VCaP (cell line): Measurements from ENCODE around the gene ATXN1.
A peak's percentile ranks its signal among the peaks of the same experiment; 100 is the strongest.

Source experiments
- H3K27ac ChIP-seq: fragments of 450-650 bp; 2 replicates; pipeline ENCODE4 v1.5.1; 2017
- CTCF ChIP-seq: fragments of 450-650 bp; conservative IDR thresholded peaks from 2 replicates; pipeline ENCODE4 v1.5.1; 2017; ENCODE audit warnings: mild to moderate bottlenecking, moderate library complexity

Gene ATXN1

GRCh38 chr6:16739329-16739801, 21.9 kb downstream of the ATXN1 start:
- no peak for TF ChIP-seq CTCF
- no peak overlapping the region for H3K27ac ChIP-seq

GRCh38 chr6:16737925-16738324, 23.3 kb downstream of the ATXN1 start:
- no peak for TF ChIP-seq CTCF
- peak overlapping the region; percentile 55 for H3K27ac ChIP-seq

DNA sequence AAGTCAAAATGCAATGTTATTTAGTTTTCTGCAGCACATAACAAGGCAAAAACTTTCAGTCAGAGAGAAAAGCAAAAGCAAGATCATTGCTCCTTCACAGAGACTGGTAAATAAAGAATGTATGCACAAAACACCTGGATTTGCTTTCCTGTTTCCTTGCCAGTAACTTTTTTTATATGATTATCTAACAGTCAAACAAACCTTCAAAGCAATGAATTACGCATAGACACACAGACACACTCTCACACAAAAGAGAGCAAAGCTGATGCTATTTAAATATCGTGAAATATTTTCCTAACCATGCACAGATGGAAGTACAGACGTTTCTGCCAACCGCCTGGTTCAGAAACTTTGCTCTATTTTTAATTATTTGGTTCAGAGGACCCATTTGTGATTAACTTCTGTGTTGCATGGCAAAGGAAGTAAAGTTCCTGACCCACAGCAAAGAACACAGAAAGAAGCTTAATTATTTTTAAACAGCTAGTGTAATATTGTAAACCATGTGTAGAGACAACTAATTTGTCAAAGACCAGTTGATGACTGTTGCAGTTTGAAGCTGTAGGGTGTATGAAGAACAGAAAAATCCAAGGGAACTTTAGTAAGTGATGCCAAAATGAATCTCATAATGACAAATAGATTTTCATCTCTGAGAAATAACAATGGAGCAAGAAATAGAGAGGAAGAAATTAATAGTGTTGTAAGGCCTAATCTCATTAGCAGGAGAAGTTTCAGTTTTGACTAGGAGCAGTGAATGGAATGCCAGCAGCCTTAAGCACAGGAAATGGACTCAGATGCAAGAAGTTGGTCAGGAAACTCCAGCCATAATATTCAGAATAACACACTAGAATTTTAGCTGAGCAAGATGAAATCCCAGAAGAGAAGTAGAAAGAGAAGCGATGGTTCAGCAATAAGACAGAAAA, 24.1 kb downstream of the ATXN1 start:
- no peak for TF ChIP-seq CTCF
- peak overlapping the region; percentile 55 for H3K27ac ChIP-seq

DNA sequence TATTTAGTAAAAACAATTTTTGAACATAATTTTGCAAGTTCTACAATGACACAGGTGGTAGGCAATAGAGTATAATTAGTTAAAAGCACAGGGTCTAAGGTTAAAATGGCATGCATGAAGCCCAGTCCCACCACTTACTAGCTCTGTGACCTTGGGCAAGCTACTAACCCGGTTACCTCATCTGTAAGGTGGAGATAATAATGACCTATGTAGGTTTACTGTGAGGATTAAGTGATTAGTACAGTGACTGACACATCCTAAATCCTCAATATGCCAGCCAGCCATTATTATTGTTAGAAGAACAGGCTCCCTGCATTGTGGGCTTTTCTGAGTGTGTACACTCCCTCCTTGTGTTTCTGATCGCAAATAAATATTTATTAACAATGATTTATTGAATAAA, 26.2 kb downstream of the ATXN1 start:
- no peak overlapping the region for H3K27ac ChIP-seq
- TF ChIP-seq CTCF: no peak

- TF ChIP-seq CTCF: no peak
- H3K27ac ChIP-seq: no peak overlapping the region
Measured at GRCh38 chr6:16733085-16733484, 28.2 kb downstream of the ATXN1 start.

- no peak for TF ChIP-seq CTCF
- H3K27ac ChIP-seq: peak overlapping the region; percentile 55
Measured at GRCh38 chr6:16731478-16732051, 29.7 kb downstream of the ATXN1 start.

- peak overlapping the region; percentile 55 for H3K27ac ChIP-seq
- no peak for TF ChIP-seq CTCF
Measured at GRCh38 chr6:16730738-16731477, 30.4 kb downstream of the ATXN1 start.
